AG04450 (cell line): ENCODE measurements around the gene GDF7. TPM values are rescaled to one million over a fixed set of nuclear protein-coding genes. Genes with fewer than 3 reads are reported as not detected.

Experiments
- CTCF ChIA-PET: fragments of 300-600, 350-600 bp; formaldehyde crosslinking; extraction: SDS; loops from one replicate; lab custom pipeline; 2022; ENCODE audit warnings: antibody characterized with exemption, inconsistent platforms; lab: Charles Lee
- POLR2A ChIA-PET: fragments of 350-600 bp; formaldehyde crosslinking; extraction: SDS; loops from one replicate; lab custom pipeline; 2021; ENCODE audit warnings: antibody characterized with exemption, inconsistent platforms; lab: Yijun Ruan, JAX
- DNase-seq: peaks from one replicate; pipeline ENCODE4 v3.0.0-alpha.2; 2011; ENCODE audit warnings: low read depth, low spot score
- H3K27ac ChIP-seq: one replicate; pipeline ENCODE4 v1.5.1; 2012; ENCODE audit warnings: low read depth, low read length, control low read depth
- H3K27me3 ChIP-seq: one replicate; pipeline ENCODE4 v1.6.0; 2012; ENCODE audit warnings: low read length; ENCODE audit not compliant: control insufficient read depth, insufficient read depth
- H3K4me3 ChIP-seq: 2 replicates; pipeline ENCODE4 v1.5.1; 2011; ENCODE audit warnings: mild to moderate bottlenecking, low read depth, low read length, control low read depth
- H3K9me3 ChIP-seq: 2 replicates; pipeline ENCODE4 v1.5.1; 2012; ENCODE audit warnings: low read length; ENCODE audit not compliant: control insufficient read depth, insufficient read depth
- CTCF ChIP-seq: IDR thresholded peaks from 2 replicates; pipeline ENCODE4 v1.5.1; 2011; ENCODE audit warnings: low read depth, low read length, control low read depth, inconsistent platforms
- polyA plus RNA-seq: library from polyadenylated mRNA; depleted of rRNA; stranded (reverse); fragments of >200 nt; gene quantifications from 2 replicates; pipeline ENCODE4 v1.2.3, GENCODE V29; 2011

Gene GDF7
- polyA plus RNA-seq, 1 experiment = 0.01 TPM

DNA sequence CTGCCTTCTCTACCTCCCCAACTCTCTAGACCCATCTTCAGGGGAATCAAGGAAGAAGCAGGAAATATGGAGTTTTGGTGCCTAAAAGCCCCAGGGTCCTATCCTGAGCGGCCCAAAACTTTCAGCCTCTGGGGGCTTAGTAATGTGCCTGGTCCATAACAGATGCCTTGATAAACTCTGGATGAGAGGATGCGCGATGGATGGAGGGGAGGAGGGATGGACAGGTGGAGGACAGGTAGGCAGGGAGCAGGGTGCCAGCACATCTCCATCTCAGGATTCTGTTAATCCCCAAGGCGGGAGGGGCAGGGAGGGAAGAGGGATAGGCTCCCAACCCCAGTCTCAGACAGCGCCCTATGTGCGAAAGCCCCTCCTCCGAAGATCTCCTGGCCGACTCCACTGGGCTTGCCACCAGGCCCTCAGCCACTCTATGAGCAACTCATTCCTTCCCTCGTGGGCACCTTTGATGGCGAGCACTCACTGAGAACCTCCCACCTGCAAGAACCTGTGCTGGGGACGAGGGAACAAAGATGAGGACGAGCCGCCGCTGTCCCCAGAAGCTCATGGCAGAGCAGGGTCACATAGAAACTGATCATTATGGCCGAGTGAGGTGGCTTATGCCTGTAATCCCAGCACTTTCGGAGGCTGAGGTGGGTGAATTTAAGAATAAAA lies 39.1 kb upstream of the GDF7 start:
- TF ChIP-seq CTCF = no peak
- no peak for DNase-seq
- H3K27ac ChIP-seq = no peak overlapping the region
- H3K4me3 ChIP-seq = no peak overlapping the region
- ChIA-PET POLR2A (interaction anchor here (2.4 kb wide), 1 partner anchor 181 kb away, joined by 8 read pairs; the partner anchor contains the start of gene RHOB), CTCF (interaction anchor here (0.7 kb wide), 1 partner anchor 217 kb away, joined by 3 read pairs; no protein-coding TSS in a partner anchor)
- H3K27me3 ChIP-seq = no peaks in the 10 kb centered on the region
- H3K9me3 ChIP-seq = no peaks in the 10 kb centered on the region

DNA sequence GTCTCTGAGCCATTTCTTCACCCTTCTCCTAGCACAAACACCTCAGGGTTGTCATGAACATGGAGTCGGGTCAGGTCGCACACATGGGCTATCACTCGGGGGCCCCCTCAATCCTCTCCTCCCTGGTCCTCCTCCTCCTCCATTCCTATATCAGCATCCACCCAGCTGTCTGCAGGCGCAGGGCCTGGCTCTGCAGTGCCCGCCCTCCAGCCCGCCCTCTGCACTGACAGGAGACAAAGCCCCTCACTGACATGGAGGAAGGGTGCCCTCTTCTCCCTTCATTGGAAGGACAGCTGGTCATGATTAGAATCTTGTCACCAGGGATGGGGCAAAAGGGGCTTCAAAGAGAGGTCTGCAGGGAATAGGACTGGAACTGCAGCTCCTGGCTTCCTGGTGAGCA lies 37.8 kb upstream of the GDF7 start:
- no peaks in the 10 kb centered on the region for H3K27me3 ChIP-seq
- TF ChIP-seq CTCF = no peak
- H3K27ac ChIP-seq = no peak overlapping the region
- no peak for DNase-seq
- ChIA-PET POLR2A (interaction anchor here (2.4 kb wide), 1 partner anchor 182 kb away, joined by 8 read pairs; the partner anchor contains the start of gene RHOB), CTCF (interaction anchor here (0.7 to 1.2 kb wide), 3 partner anchors 11 to 218 kb away, joined by 3 to 5 read pairs (median 4); no protein-coding TSS in a partner anchor)
- H3K9me3 ChIP-seq = no peaks in the 10 kb centered on the region; the same call in 1 of the 2 replicates
- H3K4me3 ChIP-seq = no peak overlapping the region

DNA sequence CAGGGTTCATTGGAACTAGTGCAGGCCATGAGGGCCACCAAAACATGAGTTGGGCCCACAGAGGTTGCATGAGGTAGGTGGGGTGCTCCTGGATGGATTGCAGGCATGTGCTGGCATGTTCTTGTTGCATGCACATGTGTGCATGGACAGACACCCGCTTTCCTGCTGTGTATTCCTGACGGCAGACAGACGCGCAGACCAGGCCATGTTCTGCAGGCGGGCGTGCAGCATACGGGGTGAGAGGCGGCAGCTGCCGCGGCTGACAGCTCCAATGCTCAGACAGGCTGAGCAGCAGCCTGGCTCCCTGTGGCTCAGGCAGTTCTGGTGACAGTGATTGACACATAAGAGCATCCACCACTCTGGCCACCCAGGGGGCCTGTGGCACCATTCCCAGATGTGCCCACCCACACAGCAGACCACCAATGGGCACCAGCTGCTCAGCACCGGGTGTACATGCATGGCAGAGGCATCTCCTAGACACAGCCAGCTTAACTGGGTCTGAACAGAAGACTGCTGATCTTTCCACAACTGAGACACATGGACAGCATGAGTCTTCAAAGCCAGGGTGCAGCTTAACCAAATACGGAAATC lies 37.3 kb upstream of the GDF7 start:
- no peak for TF ChIP-seq CTCF
- no peak for DNase-seq
- no peak overlapping the region for H3K4me3 ChIP-seq
- CTCF ChIA-PET = interaction anchor here (0.7 to 1.2 kb wide), 4 partner anchors 11 to 219 kb away, joined by 3 to 5 read pairs (median 4); no protein-coding TSS in a partner anchor
- no peak overlapping the region for H3K27ac ChIP-seq
- H3K9me3 ChIP-seq = no peaks in the 10 kb centered on the region; the same call in 1 of the 2 replicates
- no peaks in the 10 kb centered on the region for H3K27me3 ChIP-seq
- POLR2A ChIA-PET = interaction anchor here (2.4 kb wide), 1 partner anchor 183 kb away, joined by 8 read pairs; the partner anchor contains the start of gene RHOB

DNA sequence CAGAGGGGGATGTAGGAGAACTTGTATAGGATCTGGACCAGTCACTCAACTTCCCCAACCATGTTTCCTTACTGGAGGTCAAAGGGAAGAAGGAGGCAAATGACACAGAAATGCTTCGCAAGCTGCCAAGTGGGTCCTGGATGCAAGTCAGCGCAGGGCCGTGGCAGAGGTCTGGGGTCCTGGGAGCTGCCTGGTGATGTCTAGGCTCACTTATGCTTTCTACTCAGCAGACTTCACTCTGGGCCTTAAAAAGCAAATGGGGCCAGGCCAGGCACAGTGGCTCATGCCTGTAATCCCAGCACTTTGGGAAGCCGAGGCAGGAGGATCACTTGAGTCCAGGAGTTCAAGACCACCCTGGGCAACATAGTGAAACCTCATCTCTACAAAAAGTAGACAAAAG lies 36.0 kb upstream of the GDF7 start:
- ChIA-PET POLR2A (interaction anchor here (1.4 kb wide), 1 partner anchor 184 kb away, joined by 4 read pairs; the partner anchor contains the start of gene RHOB), CTCF (interaction anchor here (1.6 to 2.3 kb wide), 2 partner anchors 12 to 187 kb away, joined by 8 read pairs; no protein-coding TSS in a partner anchor)

More for the DNA sequence above, 36.0 kb upstream of the GDF7 start:
- H3K27ac ChIP-seq = no peak overlapping the region
- no peak for DNase-seq
- H3K9me3 ChIP-seq = no peaks in the 10 kb centered on the region; the same call in 1 of the 2 replicates
- H3K27me3 ChIP-seq = no peaks in the 10 kb centered on the region
- no peak overlapping the region for H3K4me3 ChIP-seq
- TF ChIP-seq CTCF = no peak
